HG03159 (cell line): ENCODE data around the gene PZP.
"Not testable (repeated sequence)": the region's sequence is repeated elsewhere in the genome, so short reads cannot be mapped to it uniquely, and the experiment has no call there.

Experiments
- ATAC-seq: cut with Tn5 transposase; IDR thresholded peaks from one replicate; pipeline ENCODE4 v1.9.1; 2021; ENCODE audit warnings: mild to moderate bottlenecking, moderate library complexity; ENCODE audit not compliant: unreplicated experiment

Gene PZP

DNA sequence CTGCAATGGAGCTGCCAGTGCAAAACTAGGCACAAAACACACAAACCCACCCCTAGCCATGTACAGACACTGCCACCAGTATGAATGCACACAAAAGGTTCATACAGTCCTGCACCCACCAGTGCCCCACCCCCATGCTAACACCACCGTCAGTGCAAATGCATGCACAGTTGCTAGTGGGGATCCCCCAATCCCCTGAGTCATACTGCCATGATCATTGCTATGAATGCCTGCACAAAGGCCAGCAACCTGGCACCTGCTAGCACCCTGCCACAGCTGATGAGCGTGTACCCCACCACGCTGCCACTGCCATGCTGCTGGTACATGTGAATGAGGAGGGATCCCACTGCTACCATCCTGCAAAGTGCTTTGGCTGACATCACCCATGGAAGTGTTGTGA lies 23.9 kb downstream of the PZP start:
- ATAC-seq = no peak

GRCh38 chr12:9180810-9181209 lies 27.4 kb downstream of the PZP start:
- ATAC-seq = no peak

- no peak for ATAC-seq
Observed at GRCh38 chr12:9179781-9180180, 28.4 kb downstream of the PZP start.

- no peak for ATAC-seq
Observed at GRCh38 chr12:9169979-9170634, 38.1 kb downstream of the PZP start.

DNA sequence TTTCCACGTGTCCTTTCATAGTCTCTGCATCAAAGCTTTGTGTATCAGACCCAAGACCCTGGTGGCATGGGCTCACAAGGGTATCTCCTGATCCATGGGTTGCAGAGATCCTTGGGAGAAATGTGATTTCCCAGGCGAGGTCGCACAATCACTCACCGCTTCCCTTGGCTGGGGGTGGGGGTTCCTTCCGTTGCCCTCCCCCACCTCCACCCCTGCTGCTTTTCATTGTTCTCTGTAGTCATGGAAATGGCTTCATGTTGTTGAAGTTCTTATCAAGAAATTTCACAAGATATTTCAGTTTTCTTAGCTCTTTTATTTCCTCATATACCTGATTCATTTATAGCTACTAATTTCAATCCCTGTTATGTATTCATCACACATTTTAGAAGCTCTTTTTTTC lies 40.9 kb downstream of the PZP start:
- ATAC-seq = not testable (repeated sequence)

GRCh38 chr12:9163392-9163791 lies 44.8 kb downstream of the PZP start:
- no peak for ATAC-seq

DNA sequence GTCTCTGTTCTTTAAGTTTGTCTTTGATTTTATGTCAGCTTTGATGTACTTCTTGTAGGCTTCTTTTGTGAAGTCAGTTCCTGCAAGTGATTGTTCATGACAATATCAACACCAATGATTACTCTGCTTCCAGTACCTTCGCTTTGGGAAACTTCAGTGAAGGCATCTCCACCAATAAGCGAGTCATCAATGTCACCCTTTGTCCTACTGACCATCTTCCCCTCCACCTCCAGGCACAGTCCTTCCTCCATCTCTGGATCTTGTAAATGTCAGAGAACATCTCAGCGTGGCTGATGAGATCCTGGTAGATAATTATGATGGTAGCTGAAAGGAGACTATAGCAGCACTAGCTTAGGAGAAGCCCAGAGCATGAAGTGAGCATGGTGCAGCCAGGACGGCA lies 52.1 kb downstream of the PZP start:
- no peak for ATAC-seq

- ATAC-seq = no peak
Observed at GRCh38 chr12:9149372-9149771, 58.8 kb downstream of the PZP start.

DNA sequence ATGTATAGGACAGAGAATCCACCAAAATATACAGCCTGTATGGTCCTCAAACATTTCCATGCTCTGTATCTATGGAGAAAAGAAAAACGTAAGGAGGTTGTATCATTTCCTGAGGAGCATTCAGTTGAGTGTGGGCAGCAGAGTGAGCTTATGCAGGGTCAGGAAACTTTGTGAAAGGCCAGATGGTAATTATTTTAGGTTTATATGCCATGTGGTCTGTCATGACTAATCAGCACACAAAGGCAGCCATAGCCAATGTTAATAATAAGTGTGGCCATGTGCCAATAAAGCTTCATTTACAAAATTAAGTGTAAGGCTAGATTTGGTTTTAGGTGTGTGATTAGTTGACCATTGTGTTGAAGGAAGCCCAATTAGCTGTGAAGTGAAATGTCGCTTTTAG lies 59.3 kb downstream of the PZP start:
- ATAC-seq = no peak

DNA sequence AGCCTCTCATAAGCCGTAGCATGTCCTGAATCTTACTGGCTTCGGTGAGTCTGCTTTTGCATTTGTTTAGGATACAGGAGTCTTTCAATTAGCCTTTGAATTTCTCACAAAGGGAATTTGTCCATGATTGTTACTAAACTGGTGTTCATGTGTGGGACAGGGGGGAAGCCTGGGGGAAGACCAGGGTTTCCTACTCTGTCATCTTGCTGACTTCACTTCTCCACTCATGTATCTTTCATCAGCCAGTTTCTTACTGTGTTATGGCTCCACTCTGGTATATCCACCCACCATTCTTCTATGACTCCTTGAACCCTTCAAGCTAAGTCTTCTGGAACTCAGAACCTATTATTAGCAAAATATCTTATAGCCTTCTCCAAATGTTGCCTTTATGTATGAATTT lies 60.7 kb downstream of the PZP start:
- ATAC-seq = no peak

GRCh38 chr12:9144730-9145106 lies 63.5 kb downstream of the PZP start:
- ATAC-seq = no peak

DNA sequence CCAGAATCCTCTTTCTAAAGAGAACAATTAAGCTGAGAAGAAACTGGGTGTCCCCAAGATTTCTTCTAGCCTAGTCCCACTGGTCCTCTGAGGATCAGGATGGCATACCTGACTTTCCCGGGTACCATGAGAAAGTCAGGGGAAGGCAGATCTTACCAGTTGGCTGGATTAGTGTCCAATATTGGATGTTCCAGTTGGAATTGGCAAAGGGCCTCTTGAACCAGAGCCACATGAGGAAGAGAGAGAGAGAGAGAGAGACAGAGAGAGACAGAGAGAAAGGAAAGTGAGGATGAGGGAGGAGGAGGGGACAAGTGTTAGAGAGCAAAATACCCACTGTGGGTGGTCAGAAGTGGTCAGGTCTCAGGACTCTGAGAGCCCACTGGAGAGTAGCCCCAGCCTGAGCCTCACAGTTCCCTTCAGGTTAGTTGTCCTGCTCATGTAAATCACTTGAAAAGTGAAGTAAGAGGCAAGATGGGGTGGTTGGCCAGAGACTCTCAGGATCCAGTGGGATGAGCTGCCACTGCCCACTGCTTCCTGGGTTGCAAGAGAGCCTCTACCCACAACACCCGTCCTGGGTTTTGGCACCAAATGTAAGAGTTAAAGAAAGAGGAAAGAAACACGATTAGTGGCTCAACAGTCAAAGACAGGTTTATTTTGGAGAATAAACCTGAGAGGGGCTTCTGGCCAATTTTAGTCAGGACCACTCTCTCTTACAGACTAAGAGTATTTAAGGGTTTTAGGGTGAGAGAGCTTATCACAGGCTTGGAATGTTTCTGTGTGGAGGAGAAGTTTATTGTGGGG lies 64.1 kb downstream of the PZP start:
- no peak for ATAC-seq

DNA sequence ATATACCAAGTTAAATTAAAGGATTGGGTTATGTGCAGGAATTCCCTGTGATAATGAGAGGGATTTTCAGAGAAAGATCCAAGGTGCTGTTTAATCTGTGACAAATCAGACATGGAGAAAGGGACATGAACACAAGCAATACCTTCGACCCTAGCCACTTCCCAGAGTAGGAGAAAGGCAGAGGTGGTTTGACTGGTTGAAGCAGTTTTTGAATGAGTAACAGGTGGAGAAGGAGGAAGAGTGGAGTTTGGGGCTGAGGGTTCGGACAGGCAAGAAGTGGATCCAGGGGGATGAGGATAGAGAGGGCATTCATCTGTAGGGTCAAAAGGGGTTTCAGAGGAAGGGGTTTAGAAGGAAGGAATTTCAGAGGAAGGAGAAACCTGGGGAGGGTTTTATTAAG lies 65.1 kb downstream of the PZP start:
- ATAC-seq = no peak

- not testable (repeated sequence) for ATAC-seq
Observed at GRCh38 chr12:9139588-9140290, 68.5 kb downstream of the PZP start.

DNA sequence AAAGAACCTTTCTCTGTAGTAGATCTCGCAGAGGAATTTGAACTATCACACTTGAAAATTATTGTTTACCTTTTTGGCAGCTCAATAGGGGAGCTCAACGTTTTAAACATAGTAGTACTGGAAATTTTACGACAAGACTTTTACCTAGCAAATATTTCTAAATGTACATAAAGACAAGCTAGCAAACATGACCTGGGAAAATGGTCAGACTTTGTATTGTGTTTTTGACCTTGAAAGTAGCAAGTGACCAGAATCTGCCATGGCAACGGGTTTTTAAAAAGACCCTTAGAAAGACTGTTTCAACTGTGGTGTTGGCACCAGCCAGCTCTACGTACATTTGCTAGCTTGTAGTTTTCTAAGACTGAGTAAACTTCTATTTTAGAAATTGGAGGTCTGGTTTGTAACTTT lies 72.3 kb downstream of the PZP start:
- ATAC-seq = no peak

- ATAC-seq = no peak
Observed at GRCh38 chr12:9134981-9135628, 73.1 kb downstream of the PZP start.

- no peak for ATAC-seq
Observed at GRCh38 chr12:9133216-9133916, 74.8 kb downstream of the PZP start.

- no peak for ATAC-seq
Observed at GRCh38 chr12:9132008-9132535, 76.1 kb downstream of the PZP start.

- no peak for ATAC-seq
Observed at GRCh38 chr12:9130244-9130643, 78.0 kb downstream of the PZP start.

DNA sequence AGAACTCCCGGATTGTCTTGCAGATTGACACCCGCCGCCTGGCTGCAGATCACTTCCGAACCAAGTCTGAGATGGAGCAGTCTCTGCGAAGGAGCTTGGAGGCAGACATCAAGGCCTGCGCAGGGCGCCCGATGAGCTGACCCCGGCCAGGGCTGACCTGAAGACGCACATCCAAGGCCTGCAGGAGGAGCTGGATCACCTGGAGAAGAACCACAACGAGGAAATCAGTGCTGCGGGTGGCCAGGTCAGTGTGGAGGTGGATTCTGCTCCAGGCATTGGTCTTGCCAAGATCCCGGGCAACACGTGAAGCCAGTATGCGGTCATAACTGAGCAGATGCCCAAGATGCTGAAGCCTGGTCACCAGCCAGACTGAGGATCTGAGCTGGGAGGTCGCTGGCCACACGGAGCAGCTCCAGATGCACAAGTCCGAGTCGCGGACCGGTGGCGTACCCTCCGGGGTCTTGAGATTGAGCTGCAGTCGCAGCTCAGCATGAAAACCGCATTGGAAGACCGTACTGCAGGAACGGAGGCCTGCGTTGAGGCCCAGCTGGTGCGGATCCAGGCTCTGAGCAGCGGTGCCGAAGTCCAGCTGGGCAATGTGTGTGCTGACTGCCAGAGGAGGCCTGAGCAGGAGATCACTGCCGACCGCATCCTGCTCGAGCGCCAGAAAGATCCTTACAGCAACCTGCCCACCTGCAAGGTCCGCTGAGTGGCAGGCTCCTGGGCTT lies 80.1 kb downstream of the PZP start:
- ATAC-seq = no peak
